HG02885 (cell line): ENCODE data around the gene SLC35D1.

Experiments used
- ATAC-seq: cut with Tn5 transposase; IDR thresholded peaks from one replicate; pipeline ENCODE4 v1.9.1; 2021; ENCODE audit warnings: mild to moderate bottlenecking; ENCODE audit not compliant: unreplicated experiment, poor library complexity

The SLC35D1 gene

DNA sequence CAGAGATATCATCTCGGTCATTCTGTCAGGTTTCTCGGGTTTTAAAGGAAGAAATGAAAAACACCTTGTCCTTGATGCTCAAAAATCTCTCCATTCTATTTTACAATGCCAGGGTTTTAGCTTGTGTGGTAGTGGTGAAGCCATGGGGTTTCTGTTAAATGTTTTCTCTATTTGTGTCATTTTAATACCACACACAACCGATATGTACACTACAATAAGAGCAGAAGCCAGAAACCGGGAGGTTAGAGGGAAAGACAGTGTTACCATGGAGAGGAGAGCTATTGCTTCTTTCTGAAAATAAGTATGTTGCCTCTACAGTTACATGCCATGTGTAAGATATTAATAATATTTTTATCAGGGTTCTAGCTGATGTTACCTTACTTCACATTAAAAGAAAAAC is 2.8 kb downstream of the SLC35D1 start:
- ATAC-seq, result no peak

DNA sequence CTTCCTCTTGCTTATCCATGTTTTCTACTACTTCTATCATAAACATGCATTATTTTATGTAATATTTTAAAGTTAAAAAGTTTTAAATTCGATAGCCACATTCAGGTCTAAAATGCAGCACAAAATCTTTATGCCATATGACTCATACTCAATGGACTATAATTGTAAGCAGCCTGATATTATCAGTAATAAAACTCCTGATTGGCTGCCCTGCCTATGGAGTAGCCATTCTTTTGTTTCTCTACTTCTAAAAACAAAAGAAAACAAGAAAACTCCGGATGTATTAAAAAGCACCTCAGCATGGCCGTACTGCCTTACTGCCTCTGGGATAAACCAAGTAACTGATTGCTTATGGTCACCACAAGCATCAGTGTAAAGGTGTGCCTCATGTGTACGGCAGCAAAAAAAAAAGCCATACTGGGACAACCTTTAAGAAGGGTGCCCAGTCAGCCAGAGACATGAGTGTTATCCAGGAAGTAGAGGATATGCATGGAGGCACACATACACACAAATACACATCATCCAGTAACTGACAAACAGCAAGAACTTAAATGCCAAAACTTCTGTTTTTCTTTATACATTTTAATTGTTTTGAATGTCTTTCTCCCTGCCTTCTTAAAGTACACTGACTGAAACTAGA is 9.2 kb downstream of the SLC35D1 start:
- ATAC-seq, result no peak

DNA sequence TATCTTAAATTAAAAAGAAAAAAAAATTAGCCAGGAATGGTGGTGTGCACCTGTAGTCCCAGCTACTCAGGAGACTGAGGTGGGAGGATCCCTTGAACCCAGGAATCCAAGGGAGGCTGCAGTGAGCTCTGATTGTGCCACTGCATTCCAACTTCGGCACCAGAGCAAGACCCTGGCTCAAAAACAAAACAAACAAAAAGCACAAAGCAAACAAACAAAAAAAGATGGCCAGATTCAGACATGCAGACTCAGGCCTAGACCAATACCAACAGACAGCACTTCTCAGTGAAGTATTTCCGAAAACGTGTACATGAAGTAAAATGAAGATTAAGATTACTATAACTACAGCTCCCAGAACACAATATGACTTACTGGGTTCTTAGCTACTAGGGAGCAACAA is 10.6 kb downstream of the SLC35D1 start:
- no peak for ATAC-seq

DNA sequence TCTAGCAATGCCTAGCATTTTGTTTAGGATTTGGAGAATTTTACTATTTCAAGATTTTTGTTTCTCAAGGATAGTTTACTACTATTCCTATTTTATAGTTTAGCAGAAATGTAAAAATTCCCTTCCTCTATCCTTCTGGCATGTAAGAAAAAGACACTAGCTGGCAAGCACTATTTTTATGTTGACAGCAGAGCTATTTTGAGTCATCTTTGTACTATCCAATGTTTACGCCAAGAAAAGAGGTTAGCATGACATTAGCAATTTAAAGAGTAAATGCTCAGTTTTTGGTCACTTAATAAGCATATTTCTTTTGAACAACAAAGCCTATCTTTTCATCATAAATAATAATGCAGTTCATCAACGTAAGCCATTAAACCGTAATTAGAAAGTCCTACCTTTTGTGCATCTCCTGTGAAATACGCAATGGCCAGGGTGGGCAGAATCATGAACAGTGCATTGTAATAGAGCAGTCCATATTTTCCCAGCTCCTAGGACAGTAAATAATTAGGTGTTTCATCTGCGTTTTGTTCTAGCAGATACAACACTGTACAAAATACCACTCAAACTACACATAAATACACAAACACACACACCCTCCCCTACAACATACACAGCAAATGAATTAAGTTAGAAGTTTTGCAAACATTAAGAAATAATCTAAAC is 12.0 kb downstream of the SLC35D1 start:
- no peak for ATAC-seq

DNA sequence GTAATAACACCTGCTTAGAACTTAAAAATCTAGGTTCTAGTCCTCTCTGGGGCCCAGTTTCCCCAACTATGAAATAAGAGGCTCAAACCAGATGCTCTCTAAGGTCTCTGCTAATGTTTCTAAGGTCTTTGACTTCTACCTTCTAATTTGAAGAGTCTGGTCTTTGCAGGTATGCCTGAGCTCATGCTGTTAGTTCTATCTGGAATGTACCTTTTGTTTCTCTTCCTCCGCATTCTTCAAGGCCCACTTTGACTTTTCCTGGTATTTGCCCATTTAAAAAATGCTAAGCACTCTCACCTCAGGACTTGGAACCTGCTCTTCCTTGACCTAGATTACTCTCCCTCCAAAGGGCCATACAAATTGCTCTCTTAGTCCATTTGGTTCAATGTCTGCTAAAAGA is 13.5 kb downstream of the SLC35D1 start:
- ATAC-seq, result no peak

DNA sequence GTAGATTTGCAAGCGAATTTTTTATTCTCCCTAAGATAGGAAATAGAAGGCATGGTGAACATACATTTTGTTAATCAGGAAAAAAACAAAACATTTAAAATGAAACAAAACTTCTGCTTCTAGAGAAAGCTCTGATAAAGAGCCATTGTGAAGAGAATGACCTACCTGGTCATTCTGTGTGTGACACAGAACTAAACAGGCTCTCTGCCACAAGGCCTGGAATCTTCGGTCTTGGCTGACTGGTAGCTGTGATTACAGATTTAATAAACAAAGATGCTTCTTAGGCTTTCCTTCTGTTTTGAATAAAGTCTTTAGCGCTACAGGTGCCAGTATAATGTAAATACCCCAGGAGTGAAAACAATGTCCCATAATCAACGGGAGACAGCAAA is 22.1 kb downstream of the SLC35D1 start:
- no peak for ATAC-seq

DNA sequence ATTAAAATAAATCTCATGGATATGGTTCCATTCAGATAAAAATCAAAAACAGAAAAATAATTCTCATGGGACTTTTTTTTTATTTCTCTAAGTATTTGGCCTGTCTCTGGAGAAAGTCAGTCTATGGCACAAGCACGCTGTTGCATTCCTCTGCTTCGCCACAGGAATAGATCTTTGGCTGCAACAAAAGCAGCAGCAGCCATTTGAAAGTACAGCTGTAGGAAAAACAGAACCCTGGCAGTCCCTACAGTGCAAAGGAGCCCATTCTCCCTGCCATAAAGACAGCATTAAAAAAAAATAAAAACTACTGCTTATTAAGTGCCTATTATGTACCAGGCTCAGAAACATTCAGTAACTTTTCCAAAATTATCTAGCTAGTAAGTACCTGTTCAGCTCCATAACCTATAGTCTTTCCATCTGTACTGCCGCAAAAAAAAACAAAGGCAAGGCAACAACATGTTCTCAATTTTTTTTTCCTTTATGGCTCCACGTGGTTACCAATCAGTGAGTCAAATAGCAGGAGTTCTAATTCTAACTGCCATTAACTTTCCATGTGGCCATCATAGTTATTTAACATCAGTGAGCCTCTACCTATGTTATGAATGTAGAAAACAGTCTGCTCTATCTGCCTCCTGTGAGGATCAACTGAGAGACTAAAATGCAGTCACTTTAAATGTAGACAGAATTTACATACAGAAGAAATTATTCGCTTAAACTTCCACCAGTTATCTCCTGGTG is 22.7 kb downstream of the SLC35D1 start:
- no peak for ATAC-seq

DNA sequence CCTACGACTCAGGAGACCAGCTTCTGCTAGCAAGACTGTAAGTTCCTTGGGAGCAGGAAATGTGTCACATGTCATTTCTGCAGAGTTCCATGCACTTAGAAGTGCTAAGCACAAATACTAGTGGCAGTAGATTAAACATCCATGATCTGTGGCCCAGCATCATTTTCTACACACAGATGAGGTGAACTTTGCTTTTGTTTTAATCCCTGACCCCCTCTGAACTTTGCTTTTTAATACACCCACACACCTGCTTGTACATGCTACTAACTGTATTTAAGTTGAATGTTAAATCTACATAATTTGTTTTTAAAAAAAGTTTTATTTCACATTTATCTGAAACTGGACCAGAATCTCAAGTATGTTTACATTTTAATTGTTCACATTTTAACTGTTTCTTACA is 24.5 kb downstream of the SLC35D1 start:
- ATAC-seq, result no peak

DNA sequence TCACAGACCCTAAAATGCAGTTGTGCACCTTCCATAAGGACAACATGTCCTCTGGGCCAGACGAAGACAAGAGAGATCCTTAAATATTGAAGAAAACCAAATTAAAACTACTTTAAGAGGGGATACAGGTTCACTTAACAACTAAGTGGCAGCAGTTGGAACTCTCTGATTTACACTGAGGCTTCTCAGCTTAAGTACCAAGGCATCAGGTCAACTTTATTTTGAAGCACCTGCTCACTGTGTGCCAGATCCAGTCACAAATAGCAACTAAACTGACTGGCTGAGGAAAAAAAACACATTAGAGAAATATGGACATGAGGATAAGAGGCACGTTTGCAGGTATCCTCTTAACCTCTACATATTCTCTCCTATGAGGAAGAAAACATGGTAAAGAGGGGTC is 33.2 kb downstream of the SLC35D1 start:
- no peak for ATAC-seq

DNA sequence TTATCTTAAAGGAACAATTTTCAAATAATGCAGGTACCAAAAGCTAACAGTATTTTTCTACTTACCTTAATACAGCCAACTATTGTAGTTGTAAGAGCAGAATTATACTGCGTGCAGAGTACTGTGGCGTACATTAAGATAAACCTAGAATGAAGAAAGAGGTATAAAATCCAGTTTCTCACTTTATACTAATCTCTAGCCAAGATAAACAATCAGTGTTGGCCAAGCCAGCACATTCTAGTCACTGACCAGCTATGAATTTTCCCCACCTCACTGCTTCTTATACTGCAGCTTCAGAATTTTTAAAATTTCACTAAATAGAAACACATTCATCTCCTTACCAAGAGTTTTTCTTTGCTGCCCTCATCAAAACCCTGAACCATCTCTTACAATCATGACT is 33.6 kb downstream of the SLC35D1 start:
- ATAC-seq, result no peak

DNA sequence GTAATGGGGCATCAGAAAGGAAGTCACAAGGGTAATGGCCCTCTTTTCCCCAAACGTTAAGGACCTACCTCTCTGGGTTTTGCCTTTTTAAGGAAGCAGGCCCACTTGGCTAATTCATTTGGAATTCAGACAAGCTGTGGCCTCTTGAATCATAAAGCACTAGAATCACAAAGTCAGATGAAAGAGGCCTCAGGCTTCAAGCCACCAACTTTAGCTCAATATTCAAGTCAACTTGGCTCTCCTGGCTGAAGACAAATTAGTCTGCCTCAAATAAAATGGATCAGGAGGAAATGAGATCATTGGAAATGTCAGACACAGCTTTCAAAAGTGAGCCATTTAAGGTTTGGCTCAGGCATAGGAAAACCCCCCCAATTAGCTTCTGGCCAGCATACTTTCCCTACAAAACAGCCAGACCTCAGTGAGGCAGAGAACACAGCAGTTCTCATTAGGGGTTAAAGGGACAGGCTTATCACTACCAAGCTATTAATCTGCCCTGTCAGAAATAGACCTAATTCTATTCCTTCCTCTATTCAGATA is 34.3 kb downstream of the SLC35D1 start:
- no peak for ATAC-seq

DNA sequence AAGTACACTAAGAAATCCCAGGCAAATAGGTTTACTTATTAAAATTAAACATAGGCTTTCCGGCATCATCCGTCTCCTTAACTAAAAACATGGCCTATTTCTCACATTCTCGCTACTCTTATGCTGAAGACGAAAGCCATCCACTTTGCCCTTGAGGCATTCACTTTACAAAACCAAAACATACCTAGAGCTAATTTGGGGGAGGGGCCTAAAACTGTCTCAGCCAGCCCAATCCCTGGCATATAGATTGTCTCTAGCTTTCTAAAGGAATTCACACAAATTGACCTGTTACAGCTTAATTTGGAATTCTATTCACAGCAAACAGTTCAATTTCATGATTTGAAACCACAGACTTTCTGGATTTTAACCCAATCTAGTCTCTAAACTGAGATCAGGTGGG is 34.8 kb downstream of the SLC35D1 start:
- ATAC-seq, result no peak

DNA sequence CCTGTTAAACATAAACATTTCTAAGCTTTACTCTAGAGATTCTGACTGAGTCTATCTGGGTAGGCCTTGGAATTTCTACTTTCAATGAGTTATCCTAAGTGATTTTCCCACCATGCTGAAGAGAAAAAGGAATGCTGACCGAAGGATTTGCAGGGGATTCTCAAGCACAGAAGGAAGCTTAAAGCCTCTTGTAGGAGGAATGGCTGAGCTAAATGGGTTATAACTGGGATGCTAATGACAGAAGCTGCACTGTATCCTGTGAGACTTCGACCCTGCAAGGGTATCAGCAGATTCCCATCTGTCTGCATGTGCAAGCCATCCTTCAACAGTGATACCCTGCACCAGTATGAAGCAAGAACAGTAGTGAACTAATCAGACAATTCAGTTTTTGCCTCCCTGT is 35.4 kb downstream of the SLC35D1 start:
- ATAC-seq, result no peak

DNA sequence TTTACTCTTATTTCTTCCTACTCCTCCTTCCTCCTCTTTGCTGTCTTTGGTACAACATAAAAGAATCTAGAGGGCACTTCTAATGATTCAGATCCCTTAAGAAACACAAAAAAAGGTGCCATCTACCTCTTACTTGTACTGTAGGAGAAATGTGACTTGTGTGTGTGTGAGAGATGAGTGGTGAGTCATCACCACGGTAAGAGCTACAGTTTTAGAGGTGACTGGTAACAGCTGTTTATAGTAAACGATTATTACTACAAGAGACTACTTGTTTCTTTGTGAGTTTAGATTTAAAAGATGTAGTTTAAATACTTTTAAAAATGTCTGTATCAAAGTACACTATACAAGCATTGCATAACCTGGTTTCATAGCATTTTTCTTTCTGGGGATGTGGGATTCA is 40.4 kb downstream of the SLC35D1 start:
- ATAC-seq, result peak; percentile 53

DNA sequence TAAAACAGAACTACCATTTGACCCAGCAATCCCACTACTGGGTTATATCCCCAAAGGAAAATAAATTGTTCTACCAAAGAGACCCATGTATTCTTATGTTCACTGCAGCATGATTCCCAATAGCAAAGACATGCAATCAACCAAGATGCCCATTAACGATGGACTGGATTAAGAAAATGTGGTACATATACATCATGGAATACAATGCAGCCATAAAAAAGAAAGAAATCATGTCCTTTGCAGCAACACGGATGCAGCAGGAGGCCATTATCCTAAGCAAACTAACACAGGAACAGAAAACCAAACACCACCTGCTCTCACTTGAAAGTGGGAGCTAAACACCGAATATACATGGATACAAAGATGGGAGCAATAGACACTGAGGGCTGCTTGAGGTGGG is 44.2 kb downstream of the SLC35D1 start:
- ATAC-seq, result no peak

DNA sequence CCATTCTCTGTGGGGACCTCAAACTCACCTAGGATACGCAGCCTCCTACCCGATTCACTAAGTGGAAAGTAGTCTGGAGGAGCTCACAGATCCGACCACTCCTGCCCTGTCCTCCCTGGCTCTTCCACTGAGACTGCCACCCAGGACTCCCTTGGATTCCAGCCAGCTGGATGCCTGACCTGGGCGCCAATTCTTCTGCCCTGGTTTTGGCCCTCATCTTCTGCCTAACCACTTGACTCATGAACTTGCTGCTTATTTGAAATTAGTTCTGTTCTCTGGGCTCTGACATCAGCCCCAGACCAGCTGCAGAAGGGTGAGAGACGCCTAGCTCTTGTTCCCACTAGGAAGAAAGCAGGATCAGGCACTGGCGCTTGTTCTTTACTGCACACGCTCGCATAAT is 48.9 kb downstream of the SLC35D1 start:
- no peak for ATAC-seq

DNA sequence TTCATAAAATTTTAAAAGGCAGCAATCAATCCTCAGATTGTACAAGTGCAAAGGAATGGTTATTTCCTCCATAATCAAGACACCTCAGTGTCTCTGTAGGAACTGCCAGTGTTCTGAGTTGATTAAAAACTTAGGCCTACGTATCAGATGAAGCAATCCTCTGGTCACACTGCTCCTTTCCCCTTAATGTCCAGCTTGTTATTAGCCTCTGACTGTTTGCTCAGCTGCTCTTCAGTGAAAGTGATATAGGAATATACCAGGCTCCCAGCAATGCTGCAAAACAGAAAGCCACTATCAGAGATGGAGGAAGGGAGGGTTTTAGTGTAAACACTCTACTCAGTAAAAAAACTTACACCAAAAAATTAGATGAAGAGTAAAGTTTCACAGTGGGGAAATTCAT is 49.8 kb downstream of the SLC35D1 start:
- ATAC-seq, result no peak

DNA sequence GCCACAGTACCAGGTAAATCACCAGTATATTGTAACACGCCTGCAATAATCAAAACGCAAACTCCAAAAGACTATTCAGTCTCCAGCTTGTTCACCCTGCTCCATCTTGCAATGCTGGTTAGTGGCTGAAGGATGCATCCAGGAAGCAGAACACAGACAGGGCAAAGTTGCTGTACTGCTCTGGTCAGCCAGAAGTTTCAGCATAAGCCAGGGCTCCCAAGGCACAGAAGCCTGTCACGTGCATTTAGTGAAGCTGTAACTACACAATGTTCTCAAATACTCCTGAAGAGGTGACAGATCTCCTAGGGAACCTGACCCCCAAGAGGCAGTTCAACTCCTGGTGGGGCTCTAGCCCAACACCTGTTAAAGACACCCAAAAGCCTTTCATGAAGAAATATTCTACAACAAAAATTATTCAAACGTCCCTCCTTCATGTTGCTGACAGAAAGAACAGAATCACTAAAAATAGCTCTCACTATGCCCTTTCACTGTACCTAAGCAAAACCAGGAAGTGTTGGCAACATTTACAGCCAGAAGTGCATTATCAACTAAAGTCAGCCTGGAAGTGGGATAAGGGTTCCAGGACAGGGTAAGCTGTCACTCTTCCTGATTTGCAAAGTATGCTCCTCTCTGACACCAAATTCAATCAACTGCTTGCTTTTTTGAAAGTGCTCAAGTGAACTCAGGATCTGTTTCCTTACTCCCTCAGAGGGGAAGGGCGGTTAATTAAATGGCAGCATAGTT is 52.1 kb downstream of the SLC35D1 start:
- no peak for ATAC-seq

DNA sequence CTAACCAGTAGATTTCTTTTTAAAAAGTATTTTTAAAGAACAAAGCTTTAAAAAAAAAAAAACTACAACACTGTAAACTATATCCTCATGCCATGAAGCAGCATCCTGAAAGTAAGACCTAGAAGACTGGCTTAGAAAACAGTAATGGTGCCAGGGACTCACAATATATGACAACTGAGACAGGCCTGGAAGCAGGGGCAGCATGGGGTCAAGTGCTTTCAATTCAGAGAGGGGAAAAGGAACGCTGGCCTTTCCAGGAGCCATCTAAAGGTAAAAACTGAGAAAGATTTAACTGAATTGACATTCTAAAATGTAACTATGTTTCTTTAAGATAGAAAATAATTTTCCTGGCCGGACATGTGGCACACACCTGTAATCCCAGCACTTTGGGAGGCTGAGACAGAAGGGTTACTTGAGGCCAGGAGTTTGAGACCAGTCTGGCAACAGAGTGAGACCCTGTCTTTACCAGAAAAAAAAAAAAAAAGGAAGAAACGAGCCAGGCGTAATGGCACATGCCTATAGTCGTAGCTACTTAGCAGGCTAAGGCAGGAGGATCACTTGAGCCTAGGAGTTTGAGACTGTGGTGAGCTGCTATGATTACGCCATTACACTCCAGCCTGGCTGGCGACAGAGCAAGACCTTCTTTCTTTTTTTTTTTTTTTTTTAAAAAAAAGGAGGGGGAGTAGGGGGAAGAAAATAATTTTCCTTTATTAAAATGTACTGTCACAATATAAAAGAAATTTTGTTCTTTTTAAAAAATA is 54.1 kb downstream of the SLC35D1 start:
- ATAC-seq, result no peak

DNA sequence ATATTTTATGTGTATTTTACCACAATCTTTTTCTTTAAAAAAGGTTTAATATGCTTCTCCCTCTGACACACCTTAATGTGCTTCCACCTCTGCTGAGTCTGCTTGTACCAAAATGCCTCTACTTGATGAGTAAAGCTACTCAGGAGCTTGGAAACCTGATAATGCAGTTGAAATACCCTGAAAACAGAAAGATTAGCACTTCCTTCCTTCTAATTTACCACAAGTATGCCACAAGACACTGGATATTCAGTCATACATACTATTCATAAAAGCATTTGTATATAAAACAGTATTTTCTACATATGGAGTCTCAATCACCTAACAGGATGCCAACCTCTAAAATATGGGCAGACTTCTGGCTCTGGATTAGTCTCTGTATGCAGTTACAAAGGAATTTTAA is 55.0 kb downstream of the SLC35D1 start:
- ATAC-seq, result no peak
